HFFc6 (cell line): ENCODE results near the gene CYP8B1. TPM values are rescaled to one million over a fixed set of nuclear protein-coding genes. Genes with fewer than 3 reads are reported as not detected.

Experiments used
- DNase-seq: peaks from one replicate; pipeline ENCODE4 v3.0.0-alpha.2; 2018
- H3K27ac Mint-ChIP-seq: 2 replicates; pipeline ENCODE4 v1.8.0; 2020; ENCODE audit warnings: mild to moderate bottlenecking, mixed read lengths
- H3K27me3 Mint-ChIP-seq: 2 replicates; pipeline ENCODE4 v1.8.0; 2021; ENCODE audit warnings: mild to moderate bottlenecking, moderate library complexity, mixed read lengths; ENCODE audit not compliant: insufficient read depth
- H3K36me3 Mint-ChIP-seq: 2 replicates; pipeline ENCODE4 v1.8.0; 2021; ENCODE audit warnings: low read depth, mixed read lengths
- H3K4me1 Mint-ChIP-seq: 2 replicates; pipeline ENCODE4 v1.8.0; 2020; ENCODE audit warnings: low read depth, mixed read lengths
- H3K4me3 Mint-ChIP-seq: 2 replicates; pipeline ENCODE4 v1.8.0; 2020; ENCODE audit warnings: mild to moderate bottlenecking, moderate library complexity, mixed read lengths
- H3K9me3 Mint-ChIP-seq: 2 replicates; pipeline ENCODE4 v1.8.0; 2020; ENCODE audit warnings: mild to moderate bottlenecking, mixed read lengths
- CTCF ChIP-seq: fragments of 200-600 bp; sonication (generic); IDR thresholded peaks from 2 replicates; pipeline ENCODE4 v1.5.0; 2021; ENCODE audit warnings: antibody characterized with exemption, mild to moderate bottlenecking
- total RNA-seq, 6 experiments: library from RNA; stranded (reverse); fragmentation: NEBNext Ultra II Directional; extraction: Animal tissue kit (Norgen Biotek cat#: 25700); gene quantifications; 2 replicates in 1 of 6; 3 replicates in 5 of 6; pipeline ENCODE4 v1.2.3, GENCODE V29; 2021

CYP8B1 gene
- total RNA-seq, 6 experiments from 2014 or later = not detected

- TF ChIP-seq CTCF = no peak
- Mint-ChIP-seq H3K27ac (no peak overlapping the region), H3K36me3 (no peaks in the 10 kb centered on the region), H3K9me3 (no peaks in the 10 kb centered on the region), H3K27me3 (peaks cover 12% of the 10 kb centered on the region), H3K4me3 (no peak overlapping the region), H3K4me1 (peaks cover 8% of the 10 kb centered on the region; the same call in 1 of the 2 replicates)
- no peak for DNase-seq
These were observed 25.4 kb downstream of the CYP8B1 start for GRCh38 chr3:42850263-42850662.

- TF ChIP-seq CTCF = no peak
- no peak for DNase-seq
- Mint-ChIP-seq H3K4me1 (peaks cover 8% of the 10 kb centered on the region; the same call in 1 of the 2 replicates), H3K9me3 (no peaks in the 10 kb centered on the region), H3K4me3 (no peak overlapping the region), H3K27ac (no peak overlapping the region), H3K36me3 (no peaks in the 10 kb centered on the region), H3K27me3 (peaks cover 12% of the 10 kb centered on the region)
These were observed 26.7 kb downstream of the CYP8B1 start for GRCh38 chr3:42849017-42849416.

GRCh38 chr3:42847731-42848130 is 27.9 kb downstream of the CYP8B1 start:
- H3K9me3 Mint-ChIP-seq = no peaks in the 10 kb centered on the region
- no peak for TF ChIP-seq CTCF
- peaks cover 8% of the 10 kb centered on the region; the same call in 1 of the 2 replicates for H3K4me1 Mint-ChIP-seq
- no peaks in the 10 kb centered on the region for H3K36me3 Mint-ChIP-seq
- no peak for DNase-seq
- peaks cover 13% of the 10 kb centered on the region for H3K27me3 Mint-ChIP-seq
- no peak overlapping the region for H3K27ac Mint-ChIP-seq
- H3K4me3 Mint-ChIP-seq = no peak overlapping the region

- Mint-ChIP-seq H3K36me3 (no peaks in the 10 kb centered on the region), H3K27me3 (peaks cover 13% of the 10 kb centered on the region), H3K27ac (no peak overlapping the region), H3K4me3 (no peak overlapping the region), H3K9me3 (no peaks in the 10 kb centered on the region), H3K4me1 (peaks cover 8% of the 10 kb centered on the region; the same call in 1 of the 2 replicates)
- TF ChIP-seq CTCF = no peak
- DNase-seq = no peak
These were observed 28.8 kb downstream of the CYP8B1 start for GRCh38 chr3:42846685-42847522.

- no peak overlapping the region for H3K27ac Mint-ChIP-seq
- H3K36me3 Mint-ChIP-seq = no peaks in the 10 kb centered on the region
- DNase-seq = no peak
- no peak overlapping the region for H3K4me3 Mint-ChIP-seq
- H3K27me3 Mint-ChIP-seq = peaks cover 12% of the 10 kb centered on the region
- no peak for TF ChIP-seq CTCF
- peaks cover 8% of the 10 kb centered on the region; the same call in 1 of the 2 replicates for H3K4me1 Mint-ChIP-seq
- H3K9me3 Mint-ChIP-seq = no peaks in the 10 kb centered on the region
These were observed 30.9 kb downstream of the CYP8B1 start for GRCh38 chr3:42844815-42845214.
